ENCODE measurements around the gene POU3F3. TPM values are rescaled to one million over a fixed set of nuclear protein-coding genes. Genes with fewer than 3 reads are reported as not detected.

Gene POU3F3
- total RNA-seq, 1 donor from 2014 or later = not detected

DNA sequence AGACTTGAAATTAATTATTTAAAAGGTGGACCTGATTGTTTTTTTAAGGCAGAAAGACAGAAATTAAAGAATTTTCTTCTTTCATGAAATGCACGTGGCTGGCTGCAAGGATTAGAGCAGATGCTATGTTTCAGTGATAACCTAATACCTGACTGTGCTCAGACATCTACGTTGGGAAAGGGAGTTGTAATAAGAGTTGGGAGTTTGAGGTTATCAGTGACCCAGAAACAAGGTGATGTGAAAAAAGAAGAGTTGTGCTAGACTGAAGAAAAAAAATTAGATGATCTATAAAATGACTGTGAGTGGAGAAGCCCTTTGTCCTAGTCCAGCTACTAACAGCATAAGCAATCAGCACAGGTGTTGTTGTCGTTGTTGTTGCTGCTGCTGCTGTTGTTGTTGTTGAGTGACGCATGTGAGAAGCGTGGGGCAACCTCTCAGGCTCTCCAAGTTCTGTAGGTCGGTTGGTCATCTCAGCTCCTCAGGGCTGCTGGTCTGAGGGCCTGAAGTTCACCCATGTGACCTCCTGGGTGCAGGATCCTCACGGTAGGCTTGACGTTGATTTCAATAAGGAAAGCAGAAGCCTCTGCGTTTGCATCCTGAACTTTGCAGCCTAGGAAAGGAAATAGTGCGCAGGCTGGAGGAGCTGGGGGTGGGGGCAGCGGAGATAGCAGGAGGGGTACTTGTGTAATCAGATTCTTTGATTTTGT is 7.6 kb downstream of the POU3F3 start:
- ChIA-PET POLR2A (no interaction called here), CTCF (interaction anchor here (0.9 to 1.2 kb wide), 2 partner anchors 12 to 34 kb away, joined by 3 read pairs; no protein-coding TSS in a partner anchor)
- no peak for DNase-seq
- no peak for ATAC-seq (ENCODE audit: low read depth)
- H3K27ac Mint-ChIP-seq = peak overlapping the region; percentile 30
- TF ChIP-seq, protein P1, sequence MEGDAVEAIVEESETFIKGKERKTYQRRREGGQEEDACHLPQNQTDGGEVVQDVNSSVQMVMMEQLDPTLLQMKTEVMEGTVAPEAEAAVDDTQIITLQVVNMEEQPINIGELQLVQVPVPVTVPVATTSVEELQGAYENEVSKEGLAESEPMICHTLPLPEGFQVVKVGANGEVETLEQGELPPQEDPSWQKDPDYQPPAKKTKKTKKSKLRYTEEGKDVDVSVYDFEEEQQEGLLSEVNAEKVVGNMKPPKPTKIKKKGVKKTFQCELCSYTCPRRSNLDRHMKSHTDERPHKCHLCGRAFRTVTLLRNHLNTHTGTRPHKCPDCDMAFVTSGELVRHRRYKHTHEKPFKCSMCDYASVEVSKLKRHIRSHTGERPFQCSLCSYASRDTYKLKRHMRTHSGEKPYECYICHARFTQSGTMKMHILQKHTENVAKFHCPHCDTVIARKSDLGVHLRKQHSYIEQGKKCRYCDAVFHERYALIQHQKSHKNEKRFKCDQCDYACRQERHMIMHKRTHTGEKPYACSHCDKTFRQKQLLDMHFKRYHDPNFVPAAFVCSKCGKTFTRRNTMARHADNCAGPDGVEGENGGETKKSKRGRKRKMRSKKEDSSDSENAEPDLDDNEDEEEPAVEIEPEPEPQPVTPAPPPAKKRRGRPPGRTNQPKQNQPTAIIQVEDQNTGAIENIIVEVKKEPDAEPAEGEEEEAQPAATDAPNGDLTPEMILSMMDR (IDR thresholded peaks at IDR 0.05) = no peak
- no peaks in the 10 kb centered on the region for H3K36me3 Mint-ChIP-seq (ENCODE audit: low read depth)
- intact Hi-C loops (cut with micrococcal nuclease) = no loop called here
- peaks cover 70% of the 10 kb centered on the region for H3K27me3 Mint-ChIP-seq
- H3K4me3 Mint-ChIP-seq = no peak overlapping the region
- H3K4me1 Mint-ChIP-seq = peaks cover 18% of the 10 kb centered on the region
- H3K9me3 Mint-ChIP-seq = peaks cover 3% of the 10 kb centered on the region

DNA sequence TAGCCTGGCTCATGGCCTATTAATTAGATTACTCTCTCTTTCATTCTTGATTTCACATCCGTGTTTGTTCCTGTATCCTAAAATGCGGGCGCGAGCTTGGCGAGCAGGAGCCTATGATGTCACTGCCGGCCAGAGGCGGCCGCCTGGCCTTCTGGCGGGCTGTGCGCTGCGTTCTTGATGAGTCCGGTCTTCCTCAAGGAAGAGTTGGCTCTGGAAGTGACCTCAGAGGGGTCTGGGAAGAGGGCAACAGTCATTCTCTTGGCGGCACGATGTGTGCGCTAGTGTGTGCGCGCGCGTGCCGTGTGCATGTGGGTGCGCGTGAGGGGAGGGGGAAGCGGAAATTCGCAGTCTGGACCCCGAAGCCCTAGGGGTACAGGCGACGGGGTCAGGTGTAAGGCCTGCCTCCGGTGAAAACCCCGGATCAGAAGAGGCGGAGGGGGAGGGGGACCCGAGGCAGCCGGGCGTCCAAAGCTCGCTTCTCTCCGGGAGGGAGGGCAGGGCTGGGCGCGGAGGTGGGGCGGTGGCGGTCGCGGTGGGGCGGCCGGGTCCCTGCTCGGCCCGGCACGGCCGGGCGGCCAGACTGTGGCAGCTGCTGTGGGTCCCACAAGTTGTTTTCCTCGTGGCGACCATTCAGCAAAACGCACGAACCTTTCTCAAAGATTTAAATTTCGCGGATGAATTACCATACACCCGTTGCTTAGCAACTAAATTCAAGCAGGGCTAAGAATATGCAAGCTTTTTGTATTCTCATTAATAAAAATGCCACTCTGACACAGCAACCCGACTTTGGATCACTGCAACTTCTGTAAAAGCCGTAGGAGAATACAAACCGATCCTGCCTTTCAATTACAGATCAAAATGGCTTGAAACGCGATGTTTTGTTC is 8.4 kb downstream of the POU3F3 start:
- peak overlapping the region; percentile 30 for H3K27ac Mint-ChIP-seq
- H3K36me3 Mint-ChIP-seq (ENCODE audit: low read depth) = no peaks in the 10 kb centered on the region
- ChIA-PET CTCF (interaction anchor here (0.7 to 1.2 kb wide), 2 partner anchors 34 to 1057 kb away, joined by 3 to 4 read pairs; no protein-coding TSS in a partner anchor), POLR2A (interaction anchor here (0.5 kb wide), 1 partner anchor 38 kb away, joined by 3 read pairs; no protein-coding TSS in a partner anchor)
- peaks cover 72% of the 10 kb centered on the region for H3K27me3 Mint-ChIP-seq
- peaks cover 15% of the 10 kb centered on the region for H3K4me1 Mint-ChIP-seq
- ATAC-seq (ENCODE audit: low read depth) = no peak
- intact Hi-C loops (cut with micrococcal nuclease) = no loop called here
- H3K9me3 Mint-ChIP-seq = peaks cover 3% of the 10 kb centered on the region
- no peak for DNase-seq
- H3K4me3 Mint-ChIP-seq = peak overlapping the region; percentile 41
- TF ChIP-seq, protein P1 (IDR thresholded peaks at IDR 0.05) = no peak

DNA sequence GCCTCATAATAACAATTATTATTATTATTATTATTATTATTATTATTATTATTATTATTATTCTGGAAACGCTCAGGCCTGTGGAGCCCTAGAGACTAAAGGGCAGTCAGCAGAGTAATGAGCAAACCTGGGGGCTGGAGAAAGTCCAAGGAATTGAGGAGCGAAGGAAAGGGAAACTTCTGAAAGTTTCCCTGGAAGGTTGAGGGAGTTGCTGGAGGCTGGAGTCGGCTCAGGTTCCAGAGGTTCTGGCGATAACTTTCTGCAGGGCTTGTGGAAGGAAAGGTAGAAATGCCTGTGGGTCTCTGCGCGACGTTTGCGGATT is 9.2 kb downstream of the POU3F3 start:
- intact Hi-C loops (cut with micrococcal nuclease) = no loop called here
- Mint-ChIP-seq H3K4me3 (no peak overlapping the region), H3K36me3 (ENCODE audit: low read depth) (no peaks in the 10 kb centered on the region), H3K27me3 (peaks cover 75% of the 10 kb centered on the region), H3K9me3 (peaks cover 3% of the 10 kb centered on the region), H3K4me1 (peaks cover 11% of the 10 kb centered on the region), H3K27ac (no peak overlapping the region)
- ChIA-PET CTCF (no interaction called here), POLR2A (interaction anchor here (0.5 kb wide), 1 partner anchor 39 kb away, joined by 3 read pairs; no protein-coding TSS in a partner anchor)
- ATAC-seq (ENCODE audit: low read depth) (no peak), DNase-seq (no peak)
- TF ChIP-seq, protein P1 (IDR thresholded peaks at IDR 0.05) = no peak

DNA sequence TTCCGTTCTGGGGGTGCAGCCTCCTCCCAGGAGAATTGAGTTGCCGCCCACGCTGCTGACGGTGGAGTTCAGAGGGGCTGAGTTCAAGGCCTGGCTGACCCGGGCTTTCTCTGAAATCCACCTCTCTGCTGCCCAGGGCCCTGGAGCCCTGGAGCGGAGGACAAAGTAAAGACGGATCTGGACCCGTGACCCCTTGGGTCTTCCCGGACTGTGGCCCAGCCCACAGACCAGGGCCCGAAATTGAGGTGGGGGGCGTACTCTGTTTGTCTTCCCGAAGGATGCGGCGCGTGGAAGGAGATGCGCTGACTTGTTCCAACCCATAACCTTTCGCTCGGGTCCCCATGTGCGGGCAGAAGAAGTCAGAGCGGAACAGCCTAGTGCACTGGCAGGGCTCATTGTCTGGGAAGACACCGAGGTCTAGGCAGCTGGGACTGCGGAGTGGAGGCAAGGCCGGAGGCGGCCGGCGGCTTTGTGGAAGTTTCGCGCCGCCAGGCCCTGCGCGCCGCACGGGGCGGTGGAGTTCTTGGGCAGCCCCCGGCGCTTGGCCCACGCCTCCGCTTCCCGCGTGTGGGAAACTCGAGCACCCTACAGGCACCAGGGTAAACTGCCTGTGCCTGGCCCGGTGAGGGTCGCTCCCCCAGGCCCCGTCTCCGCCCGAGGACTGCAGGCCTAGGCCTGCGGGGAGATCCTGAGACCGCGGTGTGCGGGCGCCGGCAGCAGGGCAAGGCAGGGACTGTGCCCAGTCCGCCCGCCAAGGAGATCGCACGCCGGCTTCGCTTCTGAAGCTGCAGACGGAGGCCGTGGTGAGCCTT is 9.8 kb downstream of the POU3F3 start:
- ATAC-seq (ENCODE audit: low read depth) (no peak), DNase-seq (no peak)
- CTCF ChIA-PET = no interaction called here
- intact Hi-C loops (cut with micrococcal nuclease) = no loop called here
- Mint-ChIP-seq H3K27ac (no peak overlapping the region), H3K36me3 (ENCODE audit: low read depth) (no peaks in the 10 kb centered on the region), H3K4me1 (peaks cover 11% of the 10 kb centered on the region), H3K27me3 (peaks cover 75% of the 10 kb centered on the region), H3K9me3 (no peaks in the 10 kb centered on the region), H3K4me3 (no peak overlapping the region)
- TF ChIP-seq, protein P1 (IDR thresholded peaks at IDR 0.05) = no peak
- POLR2A ChIA-PET = no interaction called here
